Right atrium auricular region (tissue), 2 donors: ENCODE data around the gene MED12L. TPM values are rescaled to one million over a fixed set of nuclear protein-coding genes. Genes with fewer than 3 reads are reported as not detected.

Experiments
- DNase-seq: peaks from one replicate; pipeline ENCODE4 v3.0.0-alpha.2; 2019; ENCODE audit warnings: low spot score
- H3K27ac ChIP-seq, 2 donors: fragments of 200-600 bp; sonication (generic); 1 replicate in 1 of 2; 2 replicates in 1 of 2; pipeline ENCODE4 v1.5.1; 2016 to 2019
- H3K27me3 ChIP-seq, 2 donors: fragments of 200-600 bp; sonication (generic); one replicate each; pipeline versions ENCODE4 v1.5.1 to v1.6.0; 2017 to 2019
- H3K36me3 ChIP-seq: fragments of 200-600 bp; sonication (generic); one replicate; pipeline ENCODE4 v1.5.1; 2016
- H3K4me1 ChIP-seq, 2 donors: fragments of 200-600 bp; sonication (generic); one replicate each; pipeline versions ENCODE4 v1.5.1 to v1.6.0; 2017 to 2019
- H3K4me3 ChIP-seq, 2 donors: fragments of 200-600 bp; sonication (generic); 1 replicate in 1 of 2; 2 replicates in 1 of 2; pipeline ENCODE4 v1.5.1; 2017 to 2019; ENCODE audit warnings: mild to moderate bottlenecking in 1 of 2, moderate library complexity in 1 of 2
- H3K9me3 ChIP-seq, 2 donors: fragments of 200-600 bp; sonication (generic); one replicate each; pipeline ENCODE4 v1.5.1; 2019
- total RNA-seq, 2 donors: library from RNA; depleted of rRNA; stranded (reverse); fragments of >200 nt; gene quantifications; one replicate each; pipeline ENCODE4 v1.1.0, GENCODE V29; 2016
- TF ChIP-seq, protein P1 (sequence below), 2 donors: fragments of 200-600 bp; sonication (generic); IDR thresholded peaks; one replicate each; pipeline ENCODE4 v1.5.1; 2019; ENCODE audit warnings: antibody characterized with exemption in 2 of 2

The MED12L gene
- total RNA-seq, 2 donors from 2014 or later, result 0.07 to 0.35 TPM

DNA sequence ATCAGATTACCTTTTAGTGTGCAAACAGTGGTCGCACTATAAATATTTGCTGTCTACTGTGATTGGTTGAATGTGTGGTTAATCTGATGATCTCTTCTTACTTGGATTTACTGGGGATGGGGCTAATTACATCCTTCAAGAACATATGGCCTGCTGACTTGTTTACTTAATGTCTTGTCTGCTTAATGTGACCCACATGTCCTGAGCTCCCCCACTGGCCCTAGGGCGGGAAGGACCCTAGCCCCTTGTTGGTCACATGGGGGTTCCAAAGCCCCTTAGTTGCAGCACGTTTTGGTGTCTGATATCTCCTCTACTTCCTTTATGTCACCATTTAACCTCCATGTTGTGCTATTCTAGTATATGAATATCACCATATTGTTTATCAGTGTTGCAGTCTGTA is 316.9 kb downstream of the MED12L start:
- TF ChIP-seq, protein P1, sequence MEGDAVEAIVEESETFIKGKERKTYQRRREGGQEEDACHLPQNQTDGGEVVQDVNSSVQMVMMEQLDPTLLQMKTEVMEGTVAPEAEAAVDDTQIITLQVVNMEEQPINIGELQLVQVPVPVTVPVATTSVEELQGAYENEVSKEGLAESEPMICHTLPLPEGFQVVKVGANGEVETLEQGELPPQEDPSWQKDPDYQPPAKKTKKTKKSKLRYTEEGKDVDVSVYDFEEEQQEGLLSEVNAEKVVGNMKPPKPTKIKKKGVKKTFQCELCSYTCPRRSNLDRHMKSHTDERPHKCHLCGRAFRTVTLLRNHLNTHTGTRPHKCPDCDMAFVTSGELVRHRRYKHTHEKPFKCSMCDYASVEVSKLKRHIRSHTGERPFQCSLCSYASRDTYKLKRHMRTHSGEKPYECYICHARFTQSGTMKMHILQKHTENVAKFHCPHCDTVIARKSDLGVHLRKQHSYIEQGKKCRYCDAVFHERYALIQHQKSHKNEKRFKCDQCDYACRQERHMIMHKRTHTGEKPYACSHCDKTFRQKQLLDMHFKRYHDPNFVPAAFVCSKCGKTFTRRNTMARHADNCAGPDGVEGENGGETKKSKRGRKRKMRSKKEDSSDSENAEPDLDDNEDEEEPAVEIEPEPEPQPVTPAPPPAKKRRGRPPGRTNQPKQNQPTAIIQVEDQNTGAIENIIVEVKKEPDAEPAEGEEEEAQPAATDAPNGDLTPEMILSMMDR (IDR thresholded peaks at IDR 0.05), result no peak
- Histone ChIP-seq H3K36me3 (no peaks in the 10 kb centered on the region), H3K27me3 (no peaks in the 10 kb centered on the region), H3K27ac (no peak overlapping the region), H3K4me3 (no peak overlapping the region), H3K9me3 (no peaks in the 10 kb centered on the region), H3K4me1 (no peaks in the 10 kb centered on the region)
- DNase-seq, result no peak

DNA sequence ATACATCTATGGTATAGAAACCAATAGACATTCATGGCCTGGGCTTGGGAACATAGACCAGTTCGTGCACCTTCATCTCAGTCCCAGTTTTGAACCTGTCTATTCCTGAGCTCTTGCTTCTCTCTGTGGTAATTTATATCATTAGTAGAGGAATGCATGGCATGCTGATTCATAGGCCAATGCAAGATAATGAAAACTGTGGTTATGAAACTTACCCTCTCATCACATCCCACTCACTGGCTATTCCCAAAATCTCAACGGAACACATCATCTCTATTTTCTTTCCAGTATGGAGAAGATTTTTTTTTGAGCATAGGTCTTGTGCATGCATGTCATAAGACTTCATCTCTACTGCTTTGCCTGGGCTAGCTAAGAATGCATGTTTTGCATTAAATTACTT is 317.8 kb downstream of the MED12L start:
- Histone ChIP-seq H3K27me3 (no peaks in the 10 kb centered on the region), H3K4me1 (no peaks in the 10 kb centered on the region), H3K9me3 (no peaks in the 10 kb centered on the region), H3K4me3 (no peak overlapping the region), H3K36me3 (no peaks in the 10 kb centered on the region), H3K27ac (no peak overlapping the region)
- TF ChIP-seq, protein P1 (IDR thresholded peaks at IDR 0.05), result no peak
- DNase-seq, result no peak

DNA sequence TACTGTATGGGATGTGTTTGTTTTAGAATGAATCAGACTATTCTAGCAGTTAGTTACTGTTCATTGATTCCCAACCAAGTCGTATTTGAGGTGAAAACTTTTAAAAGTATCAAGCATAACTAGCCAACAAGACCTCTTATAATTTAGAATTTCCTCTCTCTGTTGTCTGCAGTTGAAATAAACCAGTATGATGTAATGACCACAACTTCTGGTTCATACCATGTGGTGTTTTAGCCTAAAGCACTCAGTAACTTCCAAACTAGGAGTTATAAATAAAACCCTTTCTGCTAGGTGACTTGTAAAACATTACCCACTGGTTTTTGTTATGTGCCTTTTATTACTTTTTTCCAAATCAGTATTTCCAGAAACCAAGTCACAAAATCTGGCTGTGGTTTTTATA is 318.9 kb downstream of the MED12L start:
- DNase-seq, result no peak
- no peaks in the 10 kb centered on the region for H3K36me3 ChIP-seq
- no peak overlapping the region for H3K27ac ChIP-seq
- no peak overlapping the region for H3K4me3 ChIP-seq
- no peaks in the 10 kb centered on the region for H3K27me3 ChIP-seq
- H3K9me3 ChIP-seq, result no peaks in the 10 kb centered on the region
- H3K4me1 ChIP-seq, result no peaks in the 10 kb centered on the region
- TF ChIP-seq, protein P1 (IDR thresholded peaks at IDR 0.05), result no peak

DNA sequence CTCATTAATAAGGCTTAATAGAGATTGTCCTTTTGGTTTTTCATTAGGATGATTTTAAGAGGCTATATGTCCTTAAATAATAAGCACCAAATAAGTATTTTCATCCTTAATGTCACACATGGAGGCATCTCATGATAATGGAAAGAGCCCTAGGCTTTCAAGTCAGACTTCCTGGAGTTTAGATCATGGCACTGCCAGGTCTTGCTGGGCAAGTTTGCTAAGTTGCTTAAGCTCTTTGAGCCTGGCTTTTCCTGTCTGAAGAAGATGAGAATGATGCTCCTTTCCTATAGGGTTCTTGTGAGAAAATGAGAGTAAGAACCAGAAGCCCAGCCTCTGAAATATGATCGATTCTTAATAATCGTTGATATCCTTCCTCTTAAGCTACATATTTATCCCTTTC is 322.5 kb downstream of the MED12L start:
- H3K27me3 ChIP-seq, result no peaks in the 10 kb centered on the region
- H3K9me3 ChIP-seq, result no peaks in the 10 kb centered on the region
- no peak overlapping the region for H3K27ac ChIP-seq
- H3K4me1 ChIP-seq, result no peaks in the 10 kb centered on the region
- no peak for DNase-seq
- no peak overlapping the region for H3K4me3 ChIP-seq
- TF ChIP-seq, protein P1 (IDR thresholded peaks at IDR 0.05), result no peak
- no peaks in the 10 kb centered on the region for H3K36me3 ChIP-seq

DNA sequence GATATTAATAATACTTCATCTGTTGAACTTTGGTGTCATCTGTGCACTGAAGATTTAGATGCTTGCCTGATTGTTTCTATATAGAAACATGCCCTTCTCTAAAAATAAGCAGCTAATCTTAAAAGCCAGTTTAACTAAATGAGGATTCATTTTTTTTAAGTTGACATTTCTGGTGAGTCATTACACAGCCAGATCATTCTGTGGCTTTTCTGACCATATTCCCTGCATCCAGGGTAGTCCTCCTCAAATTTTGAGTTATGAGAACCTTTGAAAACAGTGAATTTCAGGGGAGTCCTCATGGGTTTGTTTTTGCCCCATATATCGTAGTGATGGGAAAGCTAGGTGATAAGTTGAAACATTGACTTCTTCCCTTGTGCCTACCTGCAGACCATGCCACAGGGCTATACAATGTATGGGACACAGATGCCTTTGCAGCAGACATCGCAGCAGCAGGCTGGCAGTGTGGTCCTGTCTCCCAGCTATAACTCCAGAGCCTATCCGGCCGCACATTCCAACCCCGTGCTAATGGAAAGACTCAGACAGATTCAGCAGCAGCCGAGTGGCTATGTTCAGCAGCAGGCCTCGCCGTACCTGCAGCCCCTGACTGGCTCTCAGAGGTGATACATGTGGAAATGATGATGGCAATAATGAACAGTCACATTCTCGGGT is 325.6 kb downstream of the MED12L start:
- no peak for DNase-seq
- H3K27ac ChIP-seq, result no peak overlapping the region
- no peaks in the 10 kb centered on the region for H3K4me1 ChIP-seq
- H3K9me3 ChIP-seq, result no peaks in the 10 kb centered on the region
- no peaks in the 10 kb centered on the region for H3K36me3 ChIP-seq
- TF ChIP-seq, protein P1 (IDR thresholded peaks at IDR 0.05), result no peak
- no peaks in the 10 kb centered on the region for H3K27me3 ChIP-seq
- no peak overlapping the region for H3K4me3 ChIP-seq

DNA sequence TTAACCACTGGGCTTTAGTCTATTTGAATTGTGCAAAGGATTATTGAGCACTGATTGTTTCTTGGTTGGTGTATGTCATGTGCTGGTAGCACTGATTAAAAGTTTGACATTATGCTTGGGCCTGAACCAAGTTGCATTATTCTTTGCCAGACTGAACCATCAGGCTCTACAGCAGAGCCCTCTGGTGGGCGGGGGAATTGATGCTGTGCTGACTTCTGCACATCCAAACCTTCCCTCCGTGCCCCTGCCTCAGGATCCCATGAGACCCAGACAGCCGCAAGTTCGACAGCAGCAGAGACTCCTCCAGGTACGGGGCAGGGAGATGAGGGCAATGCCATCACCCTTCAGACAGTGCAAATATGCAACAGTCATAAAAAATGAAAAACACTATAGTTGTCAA is 327.5 kb downstream of the MED12L start:
- H3K27me3 ChIP-seq, result no peaks in the 10 kb centered on the region
- no peak overlapping the region for H3K27ac ChIP-seq
- no peaks in the 10 kb centered on the region for H3K36me3 ChIP-seq
- DNase-seq, result no peak
- no peaks in the 10 kb centered on the region for H3K9me3 ChIP-seq
- no peak overlapping the region for H3K4me3 ChIP-seq
- no peaks in the 10 kb centered on the region for H3K4me1 ChIP-seq
- TF ChIP-seq, protein P1 (IDR thresholded peaks at IDR 0.05), result no peak
